Measurements from ENCODE around the gene STAP1. TPM values are rescaled to one million over a fixed set of nuclear protein-coding genes. Genes with fewer than 3 reads are reported as not detected.
"Not testable (repeated sequence)": the region's sequence is repeated elsewhere in the genome, so short reads cannot be mapped to it uniquely, and the experiment has no call there.

Gene STAP1
- total RNA-seq, 2 donors from 2014 or later: 0.34 TPM; not detected in 1

- H3K9me3 ChIP-seq: no peaks in the 10 kb centered on the region
- no peak for TF ChIP-seq POLR2AphosphoS5 (IDR thresholded peaks at IDR 0.05)
- TF ChIP-seq CTCF (IDR thresholded peaks at IDR 0.05): no peak
- TF ChIP-seq POLR2A (IDR thresholded peaks at IDR 0.05): no peak
- H3K27ac ChIP-seq: no peak overlapping the region
- no peaks in the 10 kb centered on the region for H3K4me1 ChIP-seq (replicated peaks)
- no peaks in the 10 kb centered on the region for H3K36me3 ChIP-seq
- DNase-seq (ENCODE audit: low spot score): no peak
- no peak overlapping the region for H3K4me3 ChIP-seq
- intact Hi-C loops (cut with DNase I): no loop called here
- no peaks in the 10 kb centered on the region for H3K27me3 ChIP-seq (replicated peaks; ENCODE audit: insufficient read depth)
- 98% methylated on average over 10 of the region's 10 CpGs for WGBS
These were observed 35.5 kb upstream of the STAP1 start for GRCh38 chr4:67522851-67523671.

GRCh38 chr4:67524140-67524539, 34.4 kb upstream of the STAP1 start:
- intact Hi-C loops (cut with DNase I); DNase-seq (ENCODE audit: low spot score); H3K36me3 ChIP-seq; H3K4me3 ChIP-seq; H3K27ac ChIP-seq; H3K4me1 ChIP-seq (replicated peaks); H3K27me3 ChIP-seq (replicated peaks; ENCODE audit: insufficient read depth); H3K9me3 ChIP-seq: not testable (repeated sequence)
- WGBS: 87% methylated on average over 3 of the region's 3 CpGs

GRCh38 chr4:67531379-67531962, 27.1 kb upstream of the STAP1 start:
- Histone ChIP-seq H3K4me3 (no peak overlapping the region), H3K36me3 (no peaks in the 10 kb centered on the region), H3K27me3 (replicated peaks; ENCODE audit: insufficient read depth) (no peaks in the 10 kb centered on the region), H3K4me1 (replicated peaks) (no peaks in the 10 kb centered on the region), H3K9me3 (no peaks in the 10 kb centered on the region), H3K27ac (no peak overlapping the region)
- 78% methylated on average over 4 of the region's 4 CpGs for WGBS
- DNase-seq (ENCODE audit: low spot score): no peak
- no peak for TF ChIP-seq CTCF (IDR thresholded peaks at IDR 0.05)
- no peak for TF ChIP-seq POLR2AphosphoS5 (IDR thresholded peaks at IDR 0.05)
- TF ChIP-seq POLR2A (IDR thresholded peaks at IDR 0.05): no peak
- intact Hi-C loops (cut with DNase I): no loop called here

GRCh38 chr4:67532397-67532796, 26.1 kb upstream of the STAP1 start:
- H3K4me1 ChIP-seq (replicated peaks); H3K27me3 ChIP-seq (replicated peaks; ENCODE audit: insufficient read depth); H3K27ac ChIP-seq; intact Hi-C loops (cut with DNase I); DNase-seq (ENCODE audit: low spot score); H3K36me3 ChIP-seq; H3K4me3 ChIP-seq; H3K9me3 ChIP-seq: not testable (repeated sequence)
- WGBS: 86% methylated on average over 4 of the region's 4 CpGs

- Histone ChIP-seq H3K36me3 (peaks cover 0 to 6% of the 10 kb centered on the region in 2 donors), H3K4me3 (no peak overlapping the region), H3K4me1 (replicated peaks) (no peaks in the 10 kb centered on the region), H3K9me3 (no peaks in the 10 kb centered on the region), H3K27ac (no peak overlapping the region), H3K27me3 (replicated peaks; ENCODE audit: insufficient read depth) (no peaks in the 10 kb centered on the region)
- no peak for TF ChIP-seq POLR2A (IDR thresholded peaks at IDR 0.05)
- no peak for TF ChIP-seq CTCF (IDR thresholded peaks at IDR 0.05)
- no peak for TF ChIP-seq POLR2AphosphoS5 (IDR thresholded peaks at IDR 0.05)
- intact Hi-C loops (cut with DNase I): no loop called here
- DNase-seq (ENCODE audit: low spot score): no peak
- 99% methylated on average over 3 of the region's 3 CpGs for WGBS
These were observed 25.4 kb upstream of the STAP1 start for GRCh38 chr4:67533112-67533511.
